Small intestine (tissue), 16 donors: Measurements from ENCODE around the gene TIAM1. TPM values are rescaled to one million over a fixed set of nuclear protein-coding genes. Genes with fewer than 3 reads are reported as not detected.

ENCODE experiments used
- DNase-seq, 2 donors: peaks; one replicate each; pipeline versions ENCODE4 v3.0.0 to v3.0.0-alpha.2; 2013
- FAIRE-seq: peaks from 2 replicates; lab custom pipeline; 2012; peaks lifted over from hg19 to GRCh38; lab: Jason Lieb, UNC
- H3K27ac ChIP-seq, 3 donors: one replicate each; pipeline ENCODE4 v1.5.1; 2013; ENCODE audit warnings: low read length in 2 of 3, mild to moderate bottlenecking in 2 of 3, control low read depth in 1 of 3, inconsistent platforms in 1 of 3, low read depth in 1 of 3, moderate library complexity in 1 of 3
- H3K27me3 ChIP-seq, 3 donors: one replicate each; pipeline ENCODE4 v1.6.1; 2013; ENCODE audit warnings: low read length in 3 of 3, inconsistent platforms in 1 of 3; ENCODE audit not compliant: control insufficient read depth in 3 of 3, insufficient read depth in 3 of 3
- H3K36me3 ChIP-seq, 3 donors: one replicate each; pipeline ENCODE4 v1.6.1; 2013; ENCODE audit warnings: low read length in 3 of 3, inconsistent platforms in 1 of 3, low read depth in 1 of 3, mild to moderate bottlenecking in 1 of 3, moderate library complexity in 1 of 3; ENCODE audit not compliant: control insufficient read depth in 3 of 3, insufficient read depth in 2 of 3
- H3K4me1 ChIP-seq, 3 donors: one replicate each; pipeline ENCODE4 v1.6.1; 2013; ENCODE audit warnings: low read length in 2 of 3, inconsistent platforms in 1 of 3, low read depth in 1 of 3, mild to moderate bottlenecking in 1 of 3, moderate library complexity in 1 of 3; ENCODE audit not compliant: control insufficient read depth in 3 of 3, insufficient read depth in 2 of 3
- H3K4me3 ChIP-seq, 3 donors: one replicate each; pipeline ENCODE4 v1.5.1; 2013; ENCODE audit warnings: low read length in 3 of 3, control low read depth in 1 of 3, inconsistent platforms in 1 of 3, low read depth in 1 of 3, mild to moderate bottlenecking in 1 of 3, moderate library complexity in 1 of 3
- H3K9me3 ChIP-seq, 2 donors: one replicate each; pipeline ENCODE4 v1.6.1; 2013; ENCODE audit warnings: low read depth in 1 of 2, low read length in 1 of 2; ENCODE audit not compliant: control insufficient read depth in 2 of 2, insufficient read depth in 1 of 2
- WGBS, 3 donors: extraction: QIAGEN DNeasy Blood & Tissue Kit; methylation state at CpG; one replicate each; pipeline ENCODE4 v1.1.7; 2013; 5-methylcytosine and 5-hydroxymethylcytosine counted together
- long read RNA-seq, 10 donors: transcript quantifications; one replicate each; lab custom pipeline, GENCODE V29; 2026
- polyA plus RNA-seq, 4 donors: library from polyadenylated mRNA; stranded (reverse) in 3 of 4; unstranded in 1 of 4; fragments of 200-250 nt in 3 of 4; fragments of 120-200 nt in 1 of 4; gene quantifications; one replicate each; pipeline versions ENCODE4 v1.2.1 to v1.2.3, GENCODE V29; 2013
- donor health status: healthy with polysubstance abuse.
- donor health status: control.
- donor health status: control.
- donor health status: Bipolar disorder and iron deficiency.
- donor health status: healthy.

The TIAM1 gene
- polyA plus RNA-seq = 1 to 10 TPM in 3 of 4 donors, under 1 TPM in 1; 0.45 to 4.1 (median 2.4) TPM
- long read RNA-seq, donor 1, partial matches to known transcripts = 900 of 953 reads
- long read RNA-seq, donor 1, other reads (novel, unspliced or antisense) = 53 of 953 reads
- long read RNA-seq, donor 2 = 0 reads
- long read RNA-seq, donor 3, partial matches to known transcripts = 8 of 8 reads
- long read RNA-seq, donor 3, other reads (novel, unspliced or antisense) = 0 of 8 reads
- long read RNA-seq, donor 4 = 0 reads
- long read RNA-seq, donor 5 = 0 reads
- long read RNA-seq, donor 6 = 0 reads
- long read RNA-seq, donor 7 = 0 reads
- long read RNA-seq, donor 8 = 0 reads
- long read RNA-seq, donor 9 = 0 reads
- long read RNA-seq, donor 10 = 0 reads

- DNase-seq (peak; percentile 4 to 44), FAIRE-seq (no peak)
- Histone ChIP-seq H3K27ac (peak within 1 kb of the TSS in 1 of 3 donors; percentile 32), H3K4me3 (peak within 1 kb of the TSS in 1 of 3 donors; percentile 37), H3K9me3 (no peaks in the 10 kb centered on the region), H3K27me3 (peaks cover 0 to 24% (median 9%) of the 10 kb centered on the region in 3 donors), H3K4me1 (no peaks in the 10 kb centered on the region), H3K36me3 (no peaks in the 10 kb centered on the region)
- 1 to 5% (median 5%) methylated on average over 49 of the region's 49 CpGs for WGBS, 3 donors
Measured at GRCh38 chr21:31343680-31344480, at the start of gene TIAM1. Gene TIAM1, minus strand, starts transcription at chr21:31344261. Its CDS starts 77,289 bp downstream, at chr21:31266972.

- H3K27me3 ChIP-seq = no peaks in the 10 kb centered on the region
- FAIRE-seq = no peak
- no peaks in the 10 kb centered on the region for H3K4me1 ChIP-seq
- H3K9me3 ChIP-seq = no peaks in the 10 kb centered on the region
- H3K36me3 ChIP-seq = no peaks in the 10 kb centered on the region
- DNase-seq = no peak
- WGBS, 3 donors = 86 to 89% (median 88%) methylated on average over 19 to 20 of the region's 20 CpGs
- no peak overlapping the region for H3K27ac ChIP-seq
- no peak overlapping the region for H3K4me3 ChIP-seq
Measured at GRCh38 chr21:31387560-31388186, 43.6 kb upstream of the TIAM1 start.

- 82% methylated on average over 5 of the region's 5 CpGs for WGBS, 3 donors
- no peaks in the 10 kb centered on the region for H3K27me3 ChIP-seq
- no peak overlapping the region for H3K27ac ChIP-seq
- H3K9me3 ChIP-seq = no peaks in the 10 kb centered on the region
- FAIRE-seq = no peak
- no peaks in the 10 kb centered on the region for H3K36me3 ChIP-seq
- no peak overlapping the region for H3K4me3 ChIP-seq
- no peak for DNase-seq
- no peaks in the 10 kb centered on the region for H3K4me1 ChIP-seq
Measured at GRCh38 chr21:31386006-31386405, 41.9 kb upstream of the TIAM1 start.

GRCh38 chr21:31383770-31384169 lies 39.7 kb upstream of the TIAM1 start:
- no peak overlapping the region for H3K4me3 ChIP-seq
- no peaks in the 10 kb centered on the region for H3K27me3 ChIP-seq
- FAIRE-seq (no peak), DNase-seq (no peak)
- H3K36me3 ChIP-seq = no peaks in the 10 kb centered on the region
- 78 to 85% (median 83%) methylated on average over 8 of the region's 8 CpGs for WGBS, 3 donors
- H3K27ac ChIP-seq = no peak overlapping the region
- H3K9me3 ChIP-seq = no peaks in the 10 kb centered on the region
- H3K4me1 ChIP-seq = no peaks in the 10 kb centered on the region

GRCh38 chr21:31382060-31382459 lies 38.0 kb upstream of the TIAM1 start:
- 81 to 89% (median 86%) methylated on average over 5 of the region's 5 CpGs for WGBS, 3 donors
- H3K9me3 ChIP-seq = no peaks in the 10 kb centered on the region
- DNase-seq = no peak
- no peak overlapping the region for H3K4me3 ChIP-seq
- no peak overlapping the region for H3K27ac ChIP-seq
- H3K27me3 ChIP-seq = no peaks in the 10 kb centered on the region
- no peaks in the 10 kb centered on the region for H3K4me1 ChIP-seq
- no peaks in the 10 kb centered on the region for H3K36me3 ChIP-seq
- FAIRE-seq = no peak

- Histone ChIP-seq H3K27me3 (no peaks in the 10 kb centered on the region), H3K4me3 (no peak overlapping the region), H3K27ac (no peak overlapping the region), H3K36me3 (no peaks in the 10 kb centered on the region), H3K4me1 (no peaks in the 10 kb centered on the region), H3K9me3 (no peaks in the 10 kb centered on the region)
- 82 to 90% (median 83%) methylated on average over 8 of the region's 8 CpGs for WGBS, 3 donors
- no peak for DNase-seq
- FAIRE-seq = no peak
Measured at GRCh38 chr21:31376301-31376700, 32.2 kb upstream of the TIAM1 start.

- H3K4me3 ChIP-seq = no peak overlapping the region
- FAIRE-seq (no peak), DNase-seq (no peak)
- H3K9me3 ChIP-seq = no peaks in the 10 kb centered on the region
- no peaks in the 10 kb centered on the region for H3K27me3 ChIP-seq
- 73 to 74% (median 73%) methylated on average over 4 of the region's 4 CpGs for WGBS, 3 donors
- H3K36me3 ChIP-seq = no peaks in the 10 kb centered on the region
- H3K27ac ChIP-seq = no peak overlapping the region
- H3K4me1 ChIP-seq = no peaks in the 10 kb centered on the region
Measured at GRCh38 chr21:31374395-31374794, 30.3 kb upstream of the TIAM1 start.

- Histone ChIP-seq H3K4me1 (no peaks in the 10 kb centered on the region), H3K27ac (no peak overlapping the region), H3K27me3 (no peaks in the 10 kb centered on the region), H3K9me3 (no peaks in the 10 kb centered on the region), H3K36me3 (no peaks in the 10 kb centered on the region), H3K4me3 (no peak overlapping the region)
- DNase-seq = no peak
- no peak for FAIRE-seq
- 71 to 85% (median 75%) methylated on average over 3 of the region's 3 CpGs for WGBS, 3 donors
Measured at GRCh38 chr21:31372471-31372765, 28.4 kb upstream of the TIAM1 start.
